ENCODE results near the gene VDAC2.
"Not testable (repeated sequence)": the region's sequence is repeated elsewhere in the genome, so short reads cannot be mapped to it uniquely, and the experiment has no call there.

DNA sequence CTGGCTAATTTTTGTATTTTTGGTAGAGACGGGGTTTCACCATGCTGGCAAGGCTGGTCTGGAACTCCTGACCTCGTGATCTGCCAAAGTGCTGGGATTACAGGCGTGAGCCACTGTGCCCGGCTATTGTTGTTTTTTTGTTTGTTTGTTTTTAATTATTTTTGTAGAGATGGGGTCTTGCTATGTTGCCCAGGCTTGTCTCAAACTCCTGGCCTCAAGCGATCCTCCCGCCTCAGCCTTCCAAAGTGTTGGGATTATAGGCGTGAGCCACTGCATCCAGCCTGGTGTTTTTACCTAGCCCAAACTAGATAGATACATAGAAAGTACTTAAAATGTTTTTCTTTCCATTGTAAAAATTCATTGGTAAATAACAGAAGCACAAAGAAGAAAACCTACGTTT is 10.9 kb downstream of the VDAC2 start:
- TF ChIP-seq, protein P1, sequence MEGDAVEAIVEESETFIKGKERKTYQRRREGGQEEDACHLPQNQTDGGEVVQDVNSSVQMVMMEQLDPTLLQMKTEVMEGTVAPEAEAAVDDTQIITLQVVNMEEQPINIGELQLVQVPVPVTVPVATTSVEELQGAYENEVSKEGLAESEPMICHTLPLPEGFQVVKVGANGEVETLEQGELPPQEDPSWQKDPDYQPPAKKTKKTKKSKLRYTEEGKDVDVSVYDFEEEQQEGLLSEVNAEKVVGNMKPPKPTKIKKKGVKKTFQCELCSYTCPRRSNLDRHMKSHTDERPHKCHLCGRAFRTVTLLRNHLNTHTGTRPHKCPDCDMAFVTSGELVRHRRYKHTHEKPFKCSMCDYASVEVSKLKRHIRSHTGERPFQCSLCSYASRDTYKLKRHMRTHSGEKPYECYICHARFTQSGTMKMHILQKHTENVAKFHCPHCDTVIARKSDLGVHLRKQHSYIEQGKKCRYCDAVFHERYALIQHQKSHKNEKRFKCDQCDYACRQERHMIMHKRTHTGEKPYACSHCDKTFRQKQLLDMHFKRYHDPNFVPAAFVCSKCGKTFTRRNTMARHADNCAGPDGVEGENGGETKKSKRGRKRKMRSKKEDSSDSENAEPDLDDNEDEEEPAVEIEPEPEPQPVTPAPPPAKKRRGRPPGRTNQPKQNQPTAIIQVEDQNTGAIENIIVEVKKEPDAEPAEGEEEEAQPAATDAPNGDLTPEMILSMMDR (IDR thresholded peaks at IDR 0.05) = not testable (repeated sequence)
- TF ChIP-seq EP300, POLR2A (IDR thresholded peaks at IDR 0.05): not testable (repeated sequence)
